HUES6 (cell line): Measurements from ENCODE around the gene COL6A1.

Experiments
- H3K27ac ChIP-seq: 2 replicates; pipeline ENCODE4 v1.7.0; 2013; ENCODE audit warnings: low read depth, mild to moderate bottlenecking, low read length, inconsistent platforms
- H3K27me3 ChIP-seq: 2 replicates; pipeline ENCODE4 v1.6.1; 2013; ENCODE audit warnings: low read length; ENCODE audit not compliant: control insufficient read depth, insufficient read depth
- H3K36me3 ChIP-seq: 2 replicates; pipeline ENCODE4 v1.6.1; 2013; ENCODE audit warnings: low read length; ENCODE audit not compliant: control insufficient read depth, insufficient read depth
- H3K4me1 ChIP-seq: 2 replicates; pipeline ENCODE4 v1.6.1; 2013; ENCODE audit warnings: low read length; ENCODE audit not compliant: control insufficient read depth, insufficient read depth
- H3K4me3 ChIP-seq: 2 replicates; pipeline ENCODE4 v1.5.1; 2013; ENCODE audit warnings: low read depth, low read length
- H3K9ac ChIP-seq: one replicate; pipeline ENCODE4 v1.6.1; 2013; ENCODE audit warnings: mild to moderate bottlenecking, low read length
- H3K9me3 ChIP-seq: 2 replicates; pipeline ENCODE4 v1.6.1; 2013; ENCODE audit warnings: low read depth, low read length; ENCODE audit not compliant: control insufficient read depth, insufficient read depth

COL6A1 gene

GRCh38 chr21:46025113-46025770 is 43.7 kb downstream of the COL6A1 start:
- Histone ChIP-seq H3K9ac (peak overlapping the region; percentile 55), H3K4me1 (peaks cover 4% of the 10 kb centered on the region; the same call in 1 of the 2 replicates), H3K9me3 (0 out of 2 replicates have a peak, but pooled peaks cover 6% of the 10 kb centered on the region), H3K27ac (no peak overlapping the region), H3K27me3 (no peaks in the 10 kb centered on the region), H3K4me3 (no peak overlapping the region), H3K36me3 (no peaks in the 10 kb centered on the region)

- Histone ChIP-seq H3K27ac (no peak overlapping the region), H3K36me3 (no peaks in the 10 kb centered on the region), H3K4me3 (no peak overlapping the region), H3K9ac (no peak overlapping the region), H3K4me1 (peaks cover 4% of the 10 kb centered on the region; the same call in 1 of the 2 replicates), H3K9me3 (peaks cover 12% of the 10 kb centered on the region; the same call in 1 of the 2 replicates), H3K27me3 (no peaks in the 10 kb centered on the region)
Observed at GRCh38 chr21:46027851-46028493, 46.4 kb downstream of the COL6A1 start.

DNA sequence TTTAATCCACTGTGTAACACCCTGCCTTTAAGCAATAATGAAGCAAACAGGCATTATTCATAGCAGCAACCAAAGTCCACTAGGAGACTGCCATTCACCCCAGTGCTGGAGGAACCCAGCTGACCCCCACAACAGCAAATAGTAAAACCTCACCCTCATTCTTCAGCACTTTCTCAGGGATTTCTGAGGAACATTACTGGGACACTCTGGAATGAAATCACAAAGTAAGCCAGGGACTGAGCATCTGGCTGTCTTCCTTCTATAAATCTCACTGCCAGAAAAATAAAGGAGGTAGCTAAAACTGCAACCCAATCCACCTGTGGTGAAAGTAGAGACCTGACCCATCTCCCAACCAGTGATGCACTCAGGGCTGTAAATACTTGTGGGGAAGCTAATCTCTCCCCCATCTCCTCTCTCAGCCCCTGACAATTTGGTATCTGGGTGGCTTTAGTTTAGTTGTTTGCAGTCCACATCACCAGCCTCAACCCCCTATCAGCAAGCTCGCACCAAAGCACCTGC is 47.1 kb downstream of the COL6A1 start:
- Histone ChIP-seq H3K27me3 (no peaks in the 10 kb centered on the region), H3K27ac (no peak overlapping the region), H3K4me1 (peaks cover 4% of the 10 kb centered on the region; the same call in 1 of the 2 replicates), H3K4me3 (no peak overlapping the region), H3K9me3 (peaks cover 12% of the 10 kb centered on the region; the same call in 1 of the 2 replicates), H3K9ac (no peak overlapping the region), H3K36me3 (no peaks in the 10 kb centered on the region)

DNA sequence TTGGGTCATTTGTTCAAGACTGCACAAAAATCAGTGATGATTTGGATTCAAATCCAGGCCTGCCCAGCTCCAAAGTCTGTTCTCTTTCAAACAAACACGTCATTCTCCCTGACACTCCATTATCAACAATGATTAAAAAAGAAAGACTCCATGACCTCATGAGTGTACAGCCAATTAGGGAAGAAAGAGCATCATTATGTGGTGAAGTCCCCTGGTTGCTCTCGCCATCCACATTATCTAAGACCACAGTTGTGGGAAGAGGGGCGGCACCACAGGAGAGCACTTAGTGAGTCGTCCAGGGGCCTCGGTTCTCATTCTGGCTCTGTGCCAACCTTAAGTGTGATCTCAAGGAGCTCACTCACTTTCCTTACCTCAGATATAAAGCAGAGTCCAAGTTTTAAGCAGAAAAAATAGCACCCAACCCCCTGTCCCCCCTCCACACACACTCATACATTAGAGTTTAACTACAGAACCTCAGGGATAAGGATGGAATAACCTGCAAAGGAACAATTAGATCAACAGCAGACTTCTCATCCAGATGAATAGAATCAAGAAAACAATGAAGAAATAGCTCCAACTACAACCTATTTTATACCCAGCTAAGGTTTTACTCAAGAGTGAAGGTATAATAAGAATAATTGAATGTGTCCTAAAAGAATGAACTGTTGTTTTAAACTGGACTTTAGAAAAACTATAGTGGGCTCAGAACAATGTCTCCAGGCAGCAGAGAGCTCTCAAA is 47.8 kb downstream of the COL6A1 start:
- no peaks in the 10 kb centered on the region for H3K27me3 ChIP-seq
- H3K27ac ChIP-seq, result no peak overlapping the region
- peaks cover 4% of the 10 kb centered on the region; the same call in 1 of the 2 replicates for H3K4me1 ChIP-seq

GRCh38 chr21:46031484-46031883 is 49.9 kb downstream of the COL6A1 start:
- H3K27me3 ChIP-seq, result no peaks in the 10 kb centered on the region
- no peak overlapping the region for H3K9ac ChIP-seq
- H3K36me3 ChIP-seq, result no peaks in the 10 kb centered on the region
- no peak overlapping the region for H3K27ac ChIP-seq
- H3K9me3 ChIP-seq, result peaks cover 12% of the 10 kb centered on the region; the same call in 1 of the 2 replicates
- H3K4me1 ChIP-seq, result no peaks in the 10 kb centered on the region
- no peak overlapping the region for H3K4me3 ChIP-seq

More for the DNA sequence above, 47.8 kb downstream of the COL6A1 start:
- Histone ChIP-seq H3K36me3 (no peaks in the 10 kb centered on the region), H3K4me3 (no peak overlapping the region), H3K9ac (no peak overlapping the region), H3K9me3 (peaks cover 12% of the 10 kb centered on the region; the same call in 1 of the 2 replicates)

GRCh38 chr21:46032100-46032499 is 50.5 kb downstream of the COL6A1 start:
- H3K4me3 ChIP-seq, result no peak overlapping the region
- H3K36me3 ChIP-seq, result no peaks in the 10 kb centered on the region
- H3K9me3 ChIP-seq, result peaks cover 12% of the 10 kb centered on the region; the same call in 1 of the 2 replicates
- no peaks in the 10 kb centered on the region for H3K4me1 ChIP-seq
- no peaks in the 10 kb centered on the region for H3K27me3 ChIP-seq
- no peak overlapping the region for H3K9ac ChIP-seq
- no peak overlapping the region for H3K27ac ChIP-seq

GRCh38 chr21:46033410-46034400 is 52.1 kb downstream of the COL6A1 start:
- Histone ChIP-seq H3K36me3 (no peaks in the 10 kb centered on the region), H3K9ac (no peak overlapping the region), H3K4me3 (no peak overlapping the region), H3K27ac (no peak overlapping the region), H3K4me1 (no peaks in the 10 kb centered on the region), H3K9me3 (peaks cover 12% of the 10 kb centered on the region; the same call in 1 of the 2 replicates), H3K27me3 (no peaks in the 10 kb centered on the region)

- Histone ChIP-seq H3K9me3 (no peaks in the 10 kb centered on the region), H3K36me3 (no peaks in the 10 kb centered on the region), H3K4me3 (no peak overlapping the region), H3K4me1 (no peaks in the 10 kb centered on the region), H3K27ac (no peak overlapping the region), H3K27me3 (no peaks in the 10 kb centered on the region), H3K9ac (no peak overlapping the region)
Observed at GRCh38 chr21:46035809-46036695, 54.5 kb downstream of the COL6A1 start.

DNA sequence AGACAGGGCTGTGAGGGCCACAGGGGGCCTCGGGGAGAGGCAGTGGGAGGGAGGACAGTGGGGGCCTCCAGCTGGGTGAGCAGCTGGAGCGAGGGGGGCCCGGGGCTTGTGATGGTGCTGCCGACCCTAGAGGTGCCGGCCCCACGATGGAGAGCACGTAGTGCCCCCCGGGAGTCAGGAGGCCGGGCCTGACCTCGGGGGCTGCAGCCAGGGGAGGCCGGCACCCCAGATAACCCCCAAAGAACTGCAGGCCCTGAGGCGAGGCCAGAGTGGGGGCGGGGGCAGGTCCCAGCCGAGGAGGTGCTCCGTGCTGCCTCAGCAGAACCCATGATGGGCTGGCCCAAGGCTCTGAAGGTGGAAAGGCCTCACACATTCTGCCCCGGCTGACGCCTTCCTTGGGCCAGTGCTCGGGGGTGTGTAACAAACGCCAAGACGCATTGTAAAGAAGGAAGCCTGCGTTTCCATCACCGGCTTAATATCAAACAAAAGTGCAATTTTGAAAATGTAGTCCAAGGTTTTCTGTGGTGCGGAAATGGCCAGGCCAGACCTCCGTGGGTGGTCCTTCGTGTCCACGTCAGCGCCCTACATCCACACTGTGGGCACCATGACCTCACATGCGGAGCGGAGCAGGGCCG is 55.2 kb downstream of the COL6A1 start:
- Histone ChIP-seq H3K9ac (no peak overlapping the region), H3K4me1 (no peaks in the 10 kb centered on the region; the same call in 1 of the 2 replicates), H3K9me3 (no peaks in the 10 kb centered on the region), H3K4me3 (no peak overlapping the region), H3K27me3 (no peaks in the 10 kb centered on the region), H3K36me3 (no peaks in the 10 kb centered on the region), H3K27ac (no peak overlapping the region)
